Activated T-cell treated with anti-CD3 and anti-CD28 coated beads for 1 hour (primary cell): ENCODE data around the gene YKT6.

Experiments
- DNase-seq: peaks from one replicate; pipeline ENCODE4 v3.0.0-alpha.2; 2020; ENCODE audit warnings: low read depth

The YKT6 gene

GRCh38 chr7:44258865-44259546 lies 58.2 kb downstream of the YKT6 start:
- no peak for DNase-seq

GRCh38 chr7:44259547-44260457 lies 59.0 kb downstream of the YKT6 start:
- no peak for DNase-seq

GRCh38 chr7:44261240-44261639 lies 60.5 kb downstream of the YKT6 start:
- DNase-seq = no peak

- no peak for DNase-seq
These were observed 61.3 kb downstream of the YKT6 start for GRCh38 chr7:44262031-44262430.

- no peak for DNase-seq
These were observed 62.7 kb downstream of the YKT6 start for GRCh38 chr7:44263326-44264082.
